HG03103 (cell line): ENCODE results near the gene METTL21A.
"Not testable (repeated sequence)": the region's sequence is repeated elsewhere in the genome, so short reads cannot be mapped to it uniquely, and the experiment has no call there.

ENCODE experiments used
- ATAC-seq: cut with Tn5 transposase; IDR thresholded peaks from one replicate; pipeline ENCODE4 v1.9.1; 2021; ENCODE audit warnings: low read depth; ENCODE audit not compliant: unreplicated experiment

METTL21A gene

DNA sequence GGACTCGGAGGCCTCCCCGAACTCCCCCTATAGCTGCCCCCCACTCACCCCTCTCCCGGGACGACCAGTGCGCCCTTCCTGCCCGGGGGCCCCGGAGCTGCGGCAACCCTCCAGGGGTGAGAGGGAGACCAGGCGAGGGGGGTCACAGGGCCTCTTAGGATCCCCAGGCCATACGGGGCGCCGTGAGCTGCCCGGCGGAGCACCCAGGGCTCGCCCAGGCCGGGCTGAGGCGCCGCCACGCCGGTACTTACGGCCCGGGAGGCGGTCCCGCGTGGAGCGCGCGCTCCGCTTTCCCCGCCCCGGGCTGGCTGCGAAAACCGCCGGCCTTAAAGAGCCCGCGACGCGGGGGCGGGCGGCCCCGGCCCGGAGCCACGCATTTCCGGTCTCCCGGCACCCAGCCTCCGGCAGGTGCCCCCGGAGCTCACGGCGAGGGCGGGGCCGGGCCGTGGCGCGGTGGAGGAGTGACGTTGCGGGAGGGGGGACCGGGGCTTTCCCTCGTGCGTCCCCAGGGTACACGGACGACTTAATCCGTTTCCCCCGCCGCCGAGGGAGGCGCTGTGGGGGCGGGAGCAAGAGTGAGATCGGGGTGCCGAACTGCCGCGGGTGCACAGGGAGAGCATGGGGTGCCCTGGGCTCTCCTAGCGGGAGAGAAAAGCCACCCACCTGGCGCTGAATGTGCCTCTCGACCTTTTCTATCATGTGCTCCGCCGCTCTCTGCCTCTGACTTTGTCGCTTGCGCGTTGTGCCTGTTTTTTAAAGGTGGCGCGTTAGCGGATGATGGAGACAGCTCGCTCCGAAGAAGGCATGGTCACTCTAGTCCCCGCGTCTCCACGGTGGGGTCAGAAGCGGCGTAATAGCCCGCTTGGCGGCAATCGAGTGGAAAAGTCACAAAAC is at the start of gene METTL21A:
TSS of gene METTL21A (minus strand) at position 381 of the 894 bp plus-strand sequence. CDS start 1,019 bp downstream, outside the sequence.
- ATAC-seq: peak; percentile 54

DNA sequence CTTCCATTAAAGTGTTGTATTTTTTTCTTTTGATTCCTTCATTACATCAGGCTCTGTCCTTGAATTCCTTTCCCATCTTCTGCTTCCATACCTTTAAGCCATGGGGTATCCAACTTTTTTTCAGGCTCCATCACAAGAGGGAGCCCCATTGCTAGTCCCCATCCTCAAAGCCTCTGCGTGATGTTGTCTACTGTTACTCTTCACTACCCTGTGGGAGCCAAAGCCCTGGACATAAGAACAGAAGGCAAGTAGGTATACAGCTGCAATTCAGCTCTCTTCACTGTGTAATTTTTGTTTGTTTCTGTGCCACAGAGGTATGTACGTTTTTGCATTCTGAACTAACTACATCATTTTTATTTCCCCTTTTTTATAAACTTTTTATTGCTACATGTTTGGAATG is 49.6 kb upstream of the METTL21A start:
- ATAC-seq: no peak

DNA sequence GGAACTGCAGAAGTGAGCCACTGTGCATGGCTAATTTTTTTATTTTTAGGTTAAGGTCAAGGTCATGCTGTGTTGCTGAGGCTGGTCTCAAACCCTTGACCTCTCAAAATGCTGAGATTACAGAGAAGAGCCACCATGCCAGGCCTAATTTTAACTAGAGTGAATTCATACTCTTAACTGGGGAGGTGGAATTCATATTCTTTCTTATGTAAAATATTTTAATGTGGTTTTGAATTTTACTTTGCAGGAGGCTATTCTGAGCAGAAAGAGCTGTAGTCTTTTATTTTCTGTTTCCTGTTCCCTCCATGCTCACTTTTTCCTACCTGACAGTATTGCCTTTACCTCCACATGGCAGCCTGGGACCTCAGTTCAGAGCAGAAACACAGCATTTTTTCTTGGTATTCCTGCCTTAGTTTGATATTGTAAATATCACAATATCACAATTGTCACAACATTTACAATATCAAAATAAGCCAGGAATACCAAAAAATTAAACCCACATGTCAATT is 49.1 kb upstream of the METTL21A start:
- no peak for ATAC-seq

- ATAC-seq: no peak
Observed at GRCh38 chr2:207673431-207673830, 48.2 kb upstream of the METTL21A start.

- ATAC-seq: no peak
Observed at GRCh38 chr2:207670887-207671286, 45.7 kb upstream of the METTL21A start.

DNA sequence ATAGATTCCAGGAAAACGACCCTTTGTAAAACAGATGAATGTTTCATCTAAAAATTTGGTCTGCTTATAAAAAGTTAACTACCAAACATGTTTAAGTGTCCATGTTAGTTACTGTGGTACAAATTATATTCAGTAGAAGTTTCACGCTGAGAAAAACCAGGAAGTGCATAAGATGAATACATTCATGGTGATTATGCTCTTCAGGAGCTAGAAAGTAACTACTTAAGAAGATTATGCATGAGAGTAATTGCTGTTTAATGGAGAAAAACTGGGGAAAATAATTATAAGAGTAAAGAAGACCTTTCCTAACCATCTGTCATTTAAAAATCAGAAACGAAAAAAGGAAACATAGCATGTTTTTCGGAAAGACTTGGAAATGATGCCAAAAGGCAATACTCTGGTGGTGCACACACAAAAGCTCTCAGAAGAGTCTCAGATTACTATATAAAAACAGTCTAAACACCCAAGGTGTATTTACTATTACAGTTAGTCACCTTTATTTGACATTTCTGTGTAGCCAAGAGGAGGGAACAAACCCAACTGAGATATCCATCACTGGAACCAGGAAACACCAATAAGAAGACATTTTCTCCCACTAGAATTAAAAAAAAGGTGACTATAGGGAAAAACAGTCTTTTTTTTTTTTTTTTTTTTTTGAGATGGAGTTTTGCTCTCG is 38.8 kb upstream of the METTL21A start:
- ATAC-seq: no peak

DNA sequence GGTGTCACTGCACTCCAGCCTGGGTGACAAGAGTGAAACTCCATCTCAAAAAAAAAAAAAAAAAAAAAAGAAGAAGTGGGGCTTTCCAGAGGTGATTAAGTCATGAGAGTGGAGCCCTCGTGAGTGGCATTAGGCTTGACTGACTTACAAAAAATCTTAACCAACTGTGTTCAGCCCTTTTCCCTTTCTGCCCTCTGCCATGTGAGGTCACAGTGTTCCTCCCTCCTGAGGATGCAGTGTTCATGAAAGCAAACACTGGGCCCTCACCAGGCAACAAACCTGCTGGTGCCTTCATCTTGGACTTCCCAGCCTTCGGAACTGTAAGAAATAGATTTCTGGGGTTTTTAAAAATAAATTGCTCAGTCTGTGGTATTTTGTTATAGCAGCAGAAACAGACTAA is 37.0 kb upstream of the METTL21A start:
- peak; percentile 79 for ATAC-seq

DNA sequence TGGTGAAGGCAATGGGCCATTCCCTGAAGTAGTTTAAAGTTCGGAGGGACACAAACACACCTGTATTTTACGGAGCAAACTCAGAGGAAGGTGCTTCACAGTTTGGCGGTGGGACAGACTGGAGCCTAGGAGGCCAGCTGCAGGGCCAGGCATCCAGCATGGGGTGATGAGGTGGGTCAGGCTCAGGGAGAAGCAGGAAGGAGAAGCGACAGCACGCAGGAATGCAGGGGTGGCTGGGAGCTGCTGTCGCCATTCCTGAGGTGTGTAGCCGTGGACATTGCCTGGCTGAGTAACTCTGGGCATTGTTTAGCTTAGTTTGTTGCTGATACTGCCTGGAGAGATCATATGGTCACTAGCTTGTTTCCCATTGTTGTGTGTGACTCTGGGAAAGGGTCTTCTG is 35.8 kb upstream of the METTL21A start:
- ATAC-seq: no peak

GRCh38 chr2:207658156-207658555 is 33.0 kb upstream of the METTL21A start:
- no peak for ATAC-seq

- ATAC-seq: no peak
Observed at GRCh38 chr2:207655000-207655399, 29.8 kb upstream of the METTL21A start.

- ATAC-seq: not testable (repeated sequence)
Observed at GRCh38 chr2:207646582-207646981, 21.4 kb upstream of the METTL21A start.

GRCh38 chr2:207643892-207644291 is 18.7 kb upstream of the METTL21A start:
- ATAC-seq: no peak

- no peak for ATAC-seq
Observed at GRCh38 chr2:207640661-207641060, 15.5 kb upstream of the METTL21A start.

DNA sequence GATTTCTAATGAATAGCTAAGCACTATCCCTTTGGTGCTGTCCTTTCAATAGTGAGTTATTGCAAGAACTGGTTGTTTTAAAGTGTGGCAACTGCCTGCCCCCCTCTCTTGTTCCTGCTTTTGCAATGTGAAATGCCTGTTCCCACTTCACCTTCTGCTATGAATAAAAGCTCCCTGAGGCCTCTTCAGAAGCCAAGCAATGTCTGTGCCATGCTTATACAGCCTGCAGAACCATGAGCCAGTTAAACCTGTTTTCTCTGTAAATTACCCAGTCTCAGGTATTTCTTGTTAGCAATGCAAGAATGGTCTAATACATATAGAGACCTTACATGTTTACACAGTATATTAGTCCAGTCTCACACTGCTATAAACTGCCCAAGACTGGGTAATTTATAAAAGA is 15.0 kb upstream of the METTL21A start:
- ATAC-seq: no peak

GRCh38 chr2:207639288-207639687 is 14.1 kb upstream of the METTL21A start:
- not testable (repeated sequence) for ATAC-seq

GRCh38 chr2:207635468-207636200 is 10.4 kb upstream of the METTL21A start:
- no peak for ATAC-seq

DNA sequence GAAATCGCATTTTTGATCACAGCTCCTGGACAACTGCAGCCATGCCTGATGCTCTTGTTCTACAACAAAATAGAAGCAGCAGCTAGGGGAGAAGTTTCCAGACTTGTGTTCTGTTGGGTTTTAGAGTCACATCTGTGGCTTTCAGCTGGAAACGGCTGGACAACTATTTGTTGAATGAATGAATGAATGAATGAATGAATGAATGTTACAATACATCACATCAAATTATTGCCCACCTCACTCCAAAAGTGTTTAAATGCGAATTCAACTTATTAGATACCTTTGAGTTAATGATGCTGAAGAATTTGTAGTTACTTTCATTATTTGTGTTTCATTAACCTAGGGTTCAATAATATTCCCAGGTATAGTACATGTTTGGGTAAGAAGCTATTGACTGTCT is 8.5 kb upstream of the METTL21A start:
- ATAC-seq: no peak

GRCh38 chr2:207632575-207633493 is 7.6 kb upstream of the METTL21A start:
- no peak for ATAC-seq

- no peak for ATAC-seq
Observed at GRCh38 chr2:207630491-207630890, 5.3 kb upstream of the METTL21A start.

DNA sequence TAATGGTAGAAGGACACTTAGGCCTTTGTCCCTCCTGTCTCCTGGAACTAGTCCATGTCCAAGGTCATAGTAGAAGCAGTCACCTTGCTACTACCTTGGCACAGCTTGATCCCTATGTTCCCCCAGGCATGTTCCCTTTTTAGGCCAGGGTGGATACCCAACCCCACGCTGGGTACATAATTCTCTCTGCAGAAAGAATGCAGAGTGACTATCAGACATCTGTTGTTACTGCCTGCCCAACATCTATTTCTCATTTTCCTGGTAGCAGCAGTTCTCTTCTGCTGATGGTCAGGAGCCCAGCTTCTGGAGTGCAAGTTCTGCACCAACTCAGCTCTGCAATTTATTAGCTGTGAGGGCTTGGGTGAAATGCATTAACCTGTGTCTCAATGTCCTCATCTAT is 4.4 kb upstream of the METTL21A start:
- ATAC-seq: no peak
